ENCODE data around the gene WDR64.

GRCh38 chr1:241702442-241703373 is 50.6 kb downstream of the WDR64 start:
- no peak for TF ChIP-seq CTCF (IDR thresholded peaks at IDR 0.05; ENCODE audit: low read depth, low read length)
- TF ChIP-seq, protein P1, sequence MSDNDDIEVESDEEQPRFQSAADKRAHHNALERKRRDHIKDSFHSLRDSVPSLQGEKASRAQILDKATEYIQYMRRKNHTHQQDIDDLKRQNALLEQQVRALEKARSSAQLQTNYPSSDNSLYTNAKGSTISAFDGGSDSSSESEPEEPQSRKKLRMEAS (IDR thresholded peaks at IDR 0.05; ENCODE audit: low read depth, low read length): no peak

All from NB4 (cell line).